B cell (primary cell): ENCODE measurements around the gene STX10. TPM values are rescaled to one million over a fixed set of nuclear protein-coding genes. Genes with fewer than 3 reads are reported as not detected.

Source experiments
- ATAC-seq: fragments of 200-7000 bp; cut with Tn5 transposase; one replicate; pipeline ENCODE4 v1.10.0; 2021; ENCODE audit warnings: low read depth, mild to moderate bottlenecking, moderate number of reproducible peaks, moderate library complexity
- CTCF ChIA-PET: fragments of 350-600 bp; sonication (Branson Sonifier 250); formaldehyde crosslinking; loops from one replicate; lab custom pipeline; 2021; ENCODE audit warnings: antibody characterized with exemption, inconsistent platforms; lab: Charles Lee
- POLR2A ChIA-PET: fragments of 350-600 bp; sonication (Branson Sonifier 250); formaldehyde crosslinking; loops from one replicate; lab custom pipeline; 2021; ENCODE audit warnings: antibody characterized with exemption; lab: Charles Lee
- DNase-seq: peaks from one replicate; pipeline ENCODE4 v3.0.0; 2013
- H2AFZ ChIP-seq: 2 replicates; pipeline ENCODE4 v1.6.1; 2012; ENCODE audit warnings: mild to moderate bottlenecking, low read depth, low read length; ENCODE audit not compliant: insufficient read depth, poor library complexity, severe bottlenecking
- H3K27ac ChIP-seq, 2 donors: 1 replicate in 1 of 2; 2 replicates in 1 of 2; pipeline ENCODE4 v1.5.1; 2012 to 2013; ENCODE audit warnings: low read length in 2 of 2, mild to moderate bottlenecking in 2 of 2, moderate library complexity in 1 of 2
- H3K27me3 ChIP-seq, 4 experiments: fragments of 200-600 bp in 1 of 4; sonication (generic) in 1 of 4; replicated peaks in 1 of 4; 1 replicate in 2 of 4; 2 replicates in 2 of 4; pipeline versions ENCODE4 v1.6.1 to v1.7.0; 2013 to 2016; ENCODE audit warnings: low read length in 3 of 4, mild to moderate bottlenecking in 2 of 4, mixed read lengths in 1 of 4, moderate library complexity in 1 of 4; ENCODE audit not compliant: insufficient read depth in 4 of 4, control insufficient read depth in 3 of 4; ENCODE audit errors: control extremely low read depth in 1 of 4
- H3K36me3 ChIP-seq, 2 experiments: replicated peaks in 1 of 2; 1 replicate in 1 of 2; 2 replicates in 1 of 2; pipeline versions ENCODE4 v1.6.1 to v1.7.1; 2013; ENCODE audit warnings: low read length in 1 of 2; ENCODE audit not compliant: insufficient read depth in 2 of 2, control insufficient read depth in 1 of 2; ENCODE audit errors: control extremely low read depth in 1 of 2, extremely low read depth in 1 of 2
- H3K4me1 ChIP-seq, 2 donors: fragments of 200-600 bp in 1 of 2; sonication (generic) in 1 of 2; 1 replicate in 1 of 2; 2 replicates in 1 of 2; pipeline versions ENCODE4 v1.5.1 to v1.6.1; 2013 to 2017; ENCODE audit warnings: low read length in 2 of 2; ENCODE audit not compliant: control insufficient read depth in 2 of 2, insufficient read depth in 2 of 2
- H3K4me2 ChIP-seq: replicated peaks from 2 replicates; pipeline ENCODE3; 2012; ENCODE audit warnings: mild to moderate bottlenecking, low read depth, low read length; ENCODE audit not compliant: poor library complexity, severe bottlenecking
- H3K4me3 ChIP-seq, 5 experiments: fragments of 200-600 bp in 1 of 5; sonication (generic) in 1 of 5; 1 replicate in 3 of 5; 2 replicates in 2 of 5; pipeline versions ENCODE4 v1.5.1 to v1.7.0; 2011 to 2016; ENCODE audit warnings: low read length in 4 of 5, mild to moderate bottlenecking in 4 of 5, low read depth in 2 of 5, control low read depth in 1 of 5, moderate library complexity in 1 of 5; ENCODE audit not compliant: insufficient read depth in 1 of 5; ENCODE audit errors: control extremely low read depth in 1 of 5, extremely low read depth in 1 of 5
- H3K79me2 ChIP-seq: fragments of 200-600 bp; sonication (generic); one replicate; pipeline ENCODE4 v1.6.0; 2016; ENCODE audit warnings: low read length; ENCODE audit not compliant: control insufficient read depth, insufficient read depth
- H3K9ac ChIP-seq: fragments of 200-600 bp; sonication (generic); 2 replicates; pipeline ENCODE4 v1.6.1; 2017; ENCODE audit warnings: mild to moderate bottlenecking, low read length, moderate library complexity
- H3K9me3 ChIP-seq, 3 donors: one replicate each; pipeline versions ENCODE4 v1.6.1 to v1.7.1; 2013; ENCODE audit warnings: low read length in 2 of 3; ENCODE audit not compliant: control insufficient read depth in 2 of 3, insufficient read depth in 1 of 3; ENCODE audit errors: control extremely low read depth in 1 of 3
- H4K20me1 ChIP-seq: 2 replicates; pipeline ENCODE4 v1.6.0; 2012; ENCODE audit warnings: mild to moderate bottlenecking, low read length; ENCODE audit not compliant: insufficient read depth, control insufficient read depth, poor library complexity, severe bottlenecking
- H3K27ac Mint-ChIP-seq: one replicate; pipeline ENCODE4 v1.8.0; 2021; ENCODE audit warnings: mixed read lengths
- H3K27me3 Mint-ChIP-seq: one replicate; pipeline ENCODE4 v1.8.0; 2021; ENCODE audit warnings: mixed read lengths
- H3K4me1 Mint-ChIP-seq: one replicate; pipeline ENCODE4 v1.8.0; 2021; ENCODE audit warnings: mixed read lengths
- H3K4me3 Mint-ChIP-seq: one replicate; pipeline ENCODE4 v1.8.0; 2021; ENCODE audit warnings: mixed read lengths
- H3K9me3 Mint-ChIP-seq: one replicate; pipeline ENCODE4 v1.8.0; 2022; ENCODE audit warnings: mixed read lengths; ENCODE audit not compliant: insufficient read depth
- EZH2 ChIP-seq: IDR thresholded peaks from 2 replicates; pipeline ENCODE4 v1.6.1; 2012; ENCODE audit warnings: borderline replicate concordance, low read depth, mild to moderate bottlenecking, moderate library complexity, low read length; ENCODE audit not compliant: insufficient read depth, poor library complexity, severe bottlenecking
- WGBS: methylation state at CpG from one replicate; pipeline ENCODE4 v1.1.5; 2013; ENCODE audit warnings: missing lambda C conversion rate; ENCODE audit not compliant: insufficient coverage; 5-methylcytosine and 5-hydroxymethylcytosine counted together
- intact Hi-C: fragments of 100-400 bp; cut with micrococcal nuclease; formaldehyde crosslinking; loops from one replicate; pipeline ENCODE4 v1.10.0; 2022
- polyA plus RNA-seq: library from polyadenylated mRNA; depleted of rRNA; stranded (reverse); fragments of >200 nt; gene quantifications from 2 replicates; pipeline ENCODE4 v1.2.3, GENCODE V29; 2012
- total RNA-seq, 2 donors: library from RNA; stranded (reverse); fragments of 120-200 nt in 1 of 2; gene quantifications; 1 replicate in 1 of 2; 2 replicates in 1 of 2; pipeline versions ENCODE4 v1.2.3 to v1.2.4, GENCODE V29; 2013 to 2022
- TF ChIP-seq, protein P1 (sequence below): fragments of 200-600 bp; IDR thresholded peaks from one replicate; pipeline ENCODE4 v1.8.0; 2022; ENCODE audit warnings: antibody characterized with exemption, mild to moderate bottlenecking

Gene STX10
- total and polyA plus RNA-seq, 2 donors (not counting 1 experiment from before 2014, with no cell fraction given): 59.0 to 147 TPM

DNA sequence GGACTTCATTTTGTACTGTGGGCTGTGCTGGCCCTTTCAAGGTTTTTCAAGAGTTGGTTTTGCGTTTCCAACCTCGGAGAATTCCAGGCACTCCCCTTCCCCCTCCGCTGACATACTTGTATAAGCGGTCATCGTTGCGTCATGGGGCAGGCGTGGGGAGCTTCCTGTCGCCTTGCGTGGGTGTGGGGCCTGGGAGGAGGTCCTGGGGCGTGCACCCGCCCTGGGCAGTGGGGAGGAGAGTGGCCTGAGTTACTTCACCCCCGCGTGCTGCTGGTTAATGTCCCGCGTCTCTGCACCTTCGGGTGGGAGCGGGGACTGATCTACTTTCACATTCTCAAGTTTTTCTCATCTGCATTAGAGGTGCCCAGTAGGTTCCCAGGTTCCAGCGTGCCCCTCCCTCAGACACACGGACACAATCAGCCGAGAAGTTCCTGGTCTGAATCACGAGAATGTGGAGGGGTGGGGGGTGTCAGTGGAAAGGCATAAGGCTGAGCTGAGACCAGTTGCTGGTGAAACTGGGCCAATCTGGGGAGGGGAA lies 4.1 kb upstream of the STX10 start:
- POLR2A ChIA-PET: interaction anchor here (0.6 to 4.6 kb wide), 13 partner anchors 9 to 62 kb away, joined by 4 to 116 read pairs (median 20); partner anchors contain the start of genes LYL1 and NACC1
- H3K4me3 ChIP-seq: peak overlapping the region; percentile 82 to 100 (median 98)
- peak overlapping the region; percentile 97 for H3K9ac ChIP-seq
- intact Hi-C loops: loop anchor here (5.0 kb wide), 1 partner anchor 123 kb away; no protein-coding TSS in a partner anchor
- CTCF ChIA-PET: interaction anchor here (0.6 to 5.4 kb wide), 16 partner anchors 13 to 923 kb away, joined by 3 to 106 read pairs (median 5); partner anchors contain the start of gene LYL1
- WGBS: under 1% methylated on average over 10 of the region's 21 CpGs
- no peak for TF ChIP-seq EZH2
- TF ChIP-seq, protein P1, sequence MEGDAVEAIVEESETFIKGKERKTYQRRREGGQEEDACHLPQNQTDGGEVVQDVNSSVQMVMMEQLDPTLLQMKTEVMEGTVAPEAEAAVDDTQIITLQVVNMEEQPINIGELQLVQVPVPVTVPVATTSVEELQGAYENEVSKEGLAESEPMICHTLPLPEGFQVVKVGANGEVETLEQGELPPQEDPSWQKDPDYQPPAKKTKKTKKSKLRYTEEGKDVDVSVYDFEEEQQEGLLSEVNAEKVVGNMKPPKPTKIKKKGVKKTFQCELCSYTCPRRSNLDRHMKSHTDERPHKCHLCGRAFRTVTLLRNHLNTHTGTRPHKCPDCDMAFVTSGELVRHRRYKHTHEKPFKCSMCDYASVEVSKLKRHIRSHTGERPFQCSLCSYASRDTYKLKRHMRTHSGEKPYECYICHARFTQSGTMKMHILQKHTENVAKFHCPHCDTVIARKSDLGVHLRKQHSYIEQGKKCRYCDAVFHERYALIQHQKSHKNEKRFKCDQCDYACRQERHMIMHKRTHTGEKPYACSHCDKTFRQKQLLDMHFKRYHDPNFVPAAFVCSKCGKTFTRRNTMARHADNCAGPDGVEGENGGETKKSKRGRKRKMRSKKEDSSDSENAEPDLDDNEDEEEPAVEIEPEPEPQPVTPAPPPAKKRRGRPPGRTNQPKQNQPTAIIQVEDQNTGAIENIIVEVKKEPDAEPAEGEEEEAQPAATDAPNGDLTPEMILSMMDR: no peak
- H3K9me3 ChIP-seq: no peaks in the 10 kb centered on the region
- H3K36me3 ChIP-seq: peaks cover 0 to 9% of the 10 kb centered on the region in 2 experiments
- ATAC-seq (no peak), DNase-seq (peak; percentile 67)
- H3K27ac ChIP-seq: peak overlapping the region; percentile 94 to 96
- H3K79me2 ChIP-seq: peaks cover 73% of the 10 kb centered on the region
- H3K4me3 Mint-ChIP-seq: peak overlapping the region; percentile 92
- no peaks in the 10 kb centered on the region for H3K27me3 ChIP-seq
- H2AFZ ChIP-seq: no peak overlapping the region
- no peaks in the 10 kb centered on the region for H3K9me3 Mint-ChIP-seq
- H4K20me1 ChIP-seq: peaks cover 26% of the 10 kb centered on the region
- peak overlapping the region; percentile 95 for H3K4me2 ChIP-seq
- peaks cover 46% of the 10 kb centered on the region for H3K4me1 Mint-ChIP-seq
- H3K27ac Mint-ChIP-seq: peak overlapping the region; percentile 100
- H3K4me1 ChIP-seq: peaks cover 33 to 56% of the 10 kb centered on the region in 2 donors
- H3K27me3 Mint-ChIP-seq: no peaks in the 10 kb centered on the region
